GM06990 (cell line): ENCODE data around the gene ZNF584.

Experiments
- DNase-seq: peaks from one replicate; pipeline ENCODE4 v3.0.0-alpha.2; 2011; ENCODE audit not compliant: insufficient read length; ENCODE audit errors: extremely low read depth
- H3K27me3 ChIP-seq: replicated peaks from 2 replicates; pipeline ENCODE4 v1.6.0; 2011; ENCODE audit warnings: low read length; ENCODE audit not compliant: control insufficient read depth, insufficient read depth
- H3K36me3 ChIP-seq: 2 replicates; pipeline ENCODE4 v1.5.1; 2011; ENCODE audit warnings: low read length; ENCODE audit not compliant: control insufficient read depth, insufficient read depth
- H3K4me3 ChIP-seq: replicated peaks from 2 replicates; pipeline ENCODE4 v1.5.1; 2011; ENCODE audit warnings: low read depth, mild to moderate bottlenecking, control low read depth, low read length
- CTCF ChIP-seq: IDR thresholded peaks from 2 replicates; pipeline ENCODE4 v1.5.1; 2011; ENCODE audit warnings: low read length, control low read depth, mild to moderate bottlenecking, inconsistent platforms; ENCODE audit not compliant: insufficient read depth, poor library complexity, severe bottlenecking

The ZNF584 gene

DNA sequence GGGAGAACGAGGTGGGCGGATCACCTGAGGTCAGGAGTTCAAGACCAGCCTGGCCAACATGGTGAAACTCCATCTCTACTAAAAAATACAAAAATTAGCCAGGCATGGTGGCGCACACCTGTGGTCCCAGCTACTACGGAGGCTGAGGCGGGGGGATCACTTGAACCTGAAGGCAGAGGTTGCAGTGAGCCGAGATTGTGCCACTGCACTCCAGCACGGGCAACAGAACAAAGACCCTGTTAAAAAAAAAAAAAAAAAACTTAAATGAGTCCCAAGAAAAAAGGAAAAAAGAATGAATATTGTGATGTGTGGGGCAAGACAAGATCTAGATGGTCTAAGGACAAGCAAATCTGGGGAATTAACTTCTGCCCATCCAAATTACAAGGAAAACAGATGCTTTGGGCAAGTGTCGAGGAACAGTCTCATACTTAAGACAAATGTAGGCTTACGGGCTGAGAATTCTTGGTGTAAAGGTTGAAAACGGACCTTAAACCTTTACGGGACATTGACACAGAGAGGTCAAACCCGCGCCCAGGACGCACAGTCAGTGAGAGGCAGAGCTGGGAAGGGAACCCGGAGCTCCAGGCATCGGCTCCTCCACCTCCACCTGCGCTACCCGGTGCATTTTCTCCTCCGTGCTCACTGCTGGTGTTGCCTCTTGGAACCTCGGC lies 57.8 kb downstream of the ZNF584 start:
- H3K27me3 ChIP-seq, result no peaks in the 10 kb centered on the region
- no peak for DNase-seq
- peaks cover 5% of the 10 kb centered on the region for H3K36me3 ChIP-seq
- TF ChIP-seq CTCF, result no peak
- peak overlapping the region; percentile 56 for H3K4me3 ChIP-seq

GRCh38 chr19:58466760-58467589 lies 58.5 kb downstream of the ZNF584 start, which contains the start of gene ZNF324:
TSS of gene ZNF324 (plus strand) at chr19:58467080. CDS start at chr19:58469186, 2,106 bp downstream.
- peak; percentile 95 for DNase-seq
- TF ChIP-seq CTCF, result no peak

More at GRCh38 chr19:58466760-58467589, 58.5 kb downstream of the ZNF584 start, which contains the start of gene ZNF324:
- H3K4me3 ChIP-seq, result peak within 1 kb of the TSS; percentile 90
- peaks cover 6% of the 10 kb centered on the region for H3K36me3 ChIP-seq
- H3K27me3 ChIP-seq, result no peaks in the 10 kb centered on the region
